ENCODE measurements around the gene MTG2. TPM values are rescaled to one million over a fixed set of nuclear protein-coding genes. Genes with fewer than 3 reads are reported as not detected.

Gene MTG2
- total RNA-seq, 1 donor from 2014 or later, result 20.2 TPM

DNA sequence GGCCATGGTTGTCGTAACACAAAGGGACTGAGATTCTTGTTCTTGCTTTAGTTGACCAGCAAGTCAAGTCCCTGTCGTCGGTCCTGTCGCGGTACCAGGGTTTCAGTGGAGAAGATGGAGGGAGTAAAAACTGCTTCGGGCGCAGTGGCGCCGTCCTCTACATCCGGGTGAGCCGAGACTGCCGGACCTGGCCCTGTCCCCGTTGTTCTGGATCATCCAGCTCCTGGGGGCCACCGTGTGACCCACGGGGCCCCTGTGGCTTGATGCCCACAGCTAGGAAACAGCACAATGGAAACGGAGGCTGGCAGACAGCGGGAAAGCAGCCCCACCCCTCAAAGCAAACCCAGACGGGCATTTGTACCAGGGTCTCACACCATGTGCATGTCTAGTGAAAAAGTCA lies 15.0 kb downstream of the MTG2 start:
- Mint-ChIP-seq H3K36me3 (ENCODE audit: low read depth, unreplicated experiment) (peaks cover 22% of the 10 kb centered on the region), H3K4me1 (ENCODE audit: unreplicated experiment) (peaks cover 6% of the 10 kb centered on the region)
- no peak for TF ChIP-seq CTCF (IDR thresholded peaks at IDR 0.05; ENCODE audit: unreplicated experiment)

GRCh38 chr20:62198496-62198895 lies 15.7 kb downstream of the MTG2 start:
- no peak for DNase-seq (ENCODE audit: low spot score)
- Mint-ChIP-seq H3K27ac (ENCODE audit: unreplicated experiment) (no peak overlapping the region), H3K9me3 (ENCODE audit: unreplicated experiment) (no peaks in the 10 kb centered on the region), H3K36me3 (ENCODE audit: low read depth, unreplicated experiment) (peaks cover 27% of the 10 kb centered on the region), H3K4me1 (ENCODE audit: unreplicated experiment) (peaks cover 12% of the 10 kb centered on the region), H3K27me3 (ENCODE audit: unreplicated experiment) (peaks cover 6% of the 10 kb centered on the region), H3K4me3 (ENCODE audit: unreplicated experiment) (no peak overlapping the region)
- no peak for TF ChIP-seq CTCF (IDR thresholded peaks at IDR 0.05; ENCODE audit: unreplicated experiment)

More for the DNA sequence above, 15.0 kb downstream of the MTG2 start:
- Mint-ChIP-seq H3K4me3 (ENCODE audit: unreplicated experiment) (no peak overlapping the region), H3K27ac (ENCODE audit: unreplicated experiment) (no peak overlapping the region), H3K9me3 (ENCODE audit: unreplicated experiment) (no peaks in the 10 kb centered on the region), H3K27me3 (ENCODE audit: unreplicated experiment) (no peaks in the 10 kb centered on the region)
- DNase-seq (ENCODE audit: low spot score), result no peak

- Mint-ChIP-seq H3K27ac (ENCODE audit: unreplicated experiment) (no peak overlapping the region), H3K4me1 (ENCODE audit: unreplicated experiment) (peaks cover 14% of the 10 kb centered on the region), H3K36me3 (ENCODE audit: low read depth, unreplicated experiment) (peaks cover 28% of the 10 kb centered on the region), H3K9me3 (ENCODE audit: unreplicated experiment) (no peaks in the 10 kb centered on the region), H3K27me3 (ENCODE audit: unreplicated experiment) (peaks cover 8% of the 10 kb centered on the region), H3K4me3 (ENCODE audit: unreplicated experiment) (peak overlapping the region; percentile 72)
- TF ChIP-seq CTCF (IDR thresholded peaks at IDR 0.05; ENCODE audit: unreplicated experiment), result no peak
- DNase-seq (ENCODE audit: low spot score), result no peak
Measured at GRCh38 chr20:62198931-62199330, 16.1 kb downstream of the MTG2 start.

DNA sequence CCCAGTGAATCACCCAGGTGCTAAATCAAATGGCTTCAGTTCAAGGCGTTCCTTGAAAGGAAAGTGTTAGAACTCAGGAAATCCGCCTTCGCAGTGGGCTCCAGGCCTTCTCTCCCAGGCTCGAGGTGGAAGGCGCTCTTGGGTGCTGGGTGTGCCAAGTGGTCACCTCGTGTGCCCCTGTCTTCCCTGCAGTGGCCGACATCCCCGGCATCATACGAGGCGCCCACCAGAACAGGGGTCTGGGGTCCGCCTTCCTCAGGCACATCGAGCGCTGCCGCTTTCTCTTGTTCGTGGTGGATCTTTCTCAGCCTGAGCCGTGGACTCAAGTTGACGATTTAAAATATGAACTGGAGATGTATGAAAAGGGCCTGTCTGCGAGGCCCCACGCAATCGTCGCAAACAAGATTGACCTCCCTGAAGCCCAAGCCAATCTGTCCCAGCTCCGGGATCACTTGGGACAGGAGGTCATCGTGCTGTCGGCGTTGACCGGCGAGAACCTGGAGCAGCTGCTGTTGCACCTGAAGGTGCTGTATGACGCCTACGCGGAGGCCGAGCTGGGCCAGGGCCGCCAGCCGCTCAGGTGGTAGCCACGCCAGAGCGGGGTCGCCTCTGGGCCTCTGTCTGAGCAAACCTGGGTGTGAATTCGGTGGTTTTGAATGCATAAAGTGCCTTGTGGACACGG lies 17.8 kb downstream of the MTG2 start:
- Mint-ChIP-seq H3K36me3 (ENCODE audit: low read depth, unreplicated experiment) (peaks cover 25% of the 10 kb centered on the region), H3K27ac (ENCODE audit: unreplicated experiment) (no peak overlapping the region), H3K4me3 (ENCODE audit: unreplicated experiment) (peak overlapping the region; percentile 53), H3K4me1 (ENCODE audit: unreplicated experiment) (peaks cover 14% of the 10 kb centered on the region), H3K27me3 (ENCODE audit: unreplicated experiment) (peaks cover 8% of the 10 kb centered on the region), H3K9me3 (ENCODE audit: unreplicated experiment) (no peaks in the 10 kb centered on the region)
- DNase-seq (ENCODE audit: low spot score), result no peak
- no peak for TF ChIP-seq CTCF (IDR thresholded peaks at IDR 0.05; ENCODE audit: unreplicated experiment)

Measured in endothelial cell (in vitro differentiated cells).